Measurements from ENCODE around the gene RWDD4. TPM values are rescaled to one million over a fixed set of nuclear protein-coding genes. Genes with fewer than 3 reads are reported as not detected.

The RWDD4 gene
- total RNA-seq, 1 experiment from 2014 or later: 15.3 TPM

- intact Hi-C loops (cut with micrococcal nuclease; ENCODE audit: unreplicated experiment): no loop called here
- no TSS peak for BruUV-seq (replicated peaks)
- POLR2A ChIA-PET: no interaction called here
Measured at GRCh38 chr4:183635321-183635720, 23.7 kb downstream of the RWDD4 start.

GRCh38 chr4:183633476-183634400, 25.2 kb downstream of the RWDD4 start:
- Histone ChIP-seq H3K9me3 (no peaks in the 10 kb centered on the region), H3K27me3 (replicated peaks; ENCODE audit: control insufficient read depth, insufficient read depth, low read length) (no peaks in the 10 kb centered on the region), H3K4me3 (ENCODE audit: low read depth, low read length) (no peak overlapping the region), H3K36me3 (ENCODE audit: control insufficient read depth, insufficient read depth, low read length) (no peaks in the 10 kb centered on the region), H3K4me1 (no peaks in the 10 kb centered on the region)
- CTCF ChIA-PET: no interaction called here
- H3K4me3 Mint-ChIP-seq (ENCODE audit: unreplicated experiment): no peak overlapping the region
- no peak overlapping the region for H3K27ac Mint-ChIP-seq (ENCODE audit: unreplicated experiment)
- no TSS peak for BruUV-seq (replicated peaks)
- no peaks in the 10 kb centered on the region for H3K27me3 Mint-ChIP-seq (ENCODE audit: insufficient read depth, unreplicated experiment)
- no peaks in the 10 kb centered on the region for H3K9me3 Mint-ChIP-seq (ENCODE audit: unreplicated experiment)
- intact Hi-C loops (cut with micrococcal nuclease; ENCODE audit: unreplicated experiment): no loop called here
- TF ChIP-seq CTCF (IDR thresholded peaks at IDR 0.05; ENCODE audit: insufficient read depth in 1 of 2, low read depth in 1 of 2, low read length in 1 of 2, severe bottlenecking in 1 of 2, unreplicated experiment in 1 of 2): no peak
- H3K4me1 Mint-ChIP-seq (ENCODE audit: low read depth, unreplicated experiment): peaks cover 6% of the 10 kb centered on the region
- no peaks in the 10 kb centered on the region for H3K36me3 Mint-ChIP-seq (ENCODE audit: insufficient read depth, unreplicated experiment)
- DNase-seq: no peak
- POLR2A ChIA-PET: no interaction called here

More at GRCh38 chr4:183635321-183635720, 23.7 kb downstream of the RWDD4 start:
- Mint-ChIP-seq H3K4me3 (ENCODE audit: unreplicated experiment) (no peak overlapping the region), H3K4me1 (ENCODE audit: low read depth, unreplicated experiment) (peaks cover 6% of the 10 kb centered on the region), H3K27ac (ENCODE audit: unreplicated experiment) (no peak overlapping the region), H3K9me3 (ENCODE audit: unreplicated experiment) (no peaks in the 10 kb centered on the region), H3K27me3 (ENCODE audit: insufficient read depth, unreplicated experiment) (no peaks in the 10 kb centered on the region), H3K36me3 (ENCODE audit: insufficient read depth, unreplicated experiment) (no peaks in the 10 kb centered on the region)
- H3K27me3 ChIP-seq (replicated peaks; ENCODE audit: control insufficient read depth, insufficient read depth, low read length): no peaks in the 10 kb centered on the region
- H3K9me3 ChIP-seq: no peaks in the 10 kb centered on the region
- no peaks in the 10 kb centered on the region for H3K4me1 ChIP-seq
- H3K4me3 ChIP-seq (ENCODE audit: low read depth, low read length): no peak overlapping the region
- no peak for TF ChIP-seq CTCF (IDR thresholded peaks at IDR 0.05; ENCODE audit: insufficient read depth in 1 of 2, low read depth in 1 of 2, low read length in 1 of 2, severe bottlenecking in 1 of 2, unreplicated experiment in 1 of 2)
- no peak for DNase-seq
- CTCF ChIA-PET: no interaction called here
- H3K36me3 ChIP-seq (ENCODE audit: control insufficient read depth, insufficient read depth, low read length): no peaks in the 10 kb centered on the region

GRCh38 chr4:183632689-183633088, 26.3 kb downstream of the RWDD4 start:
- intact Hi-C loops (cut with micrococcal nuclease; ENCODE audit: unreplicated experiment): no loop called here
- TF ChIP-seq CTCF (IDR thresholded peaks at IDR 0.05; ENCODE audit: insufficient read depth in 1 of 2, low read depth in 1 of 2, low read length in 1 of 2, severe bottlenecking in 1 of 2, unreplicated experiment in 1 of 2): no peak
- no peaks in the 10 kb centered on the region for H3K4me1 ChIP-seq
- H3K4me1 Mint-ChIP-seq (ENCODE audit: low read depth, unreplicated experiment): peaks cover 6% of the 10 kb centered on the region
- ChIA-PET CTCF (no interaction called here), POLR2A (no interaction called here)
- no peaks in the 10 kb centered on the region for H3K36me3 ChIP-seq (ENCODE audit: control insufficient read depth, insufficient read depth, low read length)
- no peak overlapping the region for H3K4me3 ChIP-seq (ENCODE audit: low read depth, low read length)
- no peaks in the 10 kb centered on the region for H3K27me3 ChIP-seq (replicated peaks; ENCODE audit: control insufficient read depth, insufficient read depth, low read length)
- no peak for DNase-seq
- H3K36me3 Mint-ChIP-seq (ENCODE audit: insufficient read depth, unreplicated experiment): no peaks in the 10 kb centered on the region
- no peaks in the 10 kb centered on the region for H3K9me3 ChIP-seq
- BruUV-seq (replicated peaks): no TSS peak
- no peaks in the 10 kb centered on the region for H3K9me3 Mint-ChIP-seq (ENCODE audit: unreplicated experiment)
- H3K27ac Mint-ChIP-seq (ENCODE audit: unreplicated experiment): no peak overlapping the region
- H3K27me3 Mint-ChIP-seq (ENCODE audit: insufficient read depth, unreplicated experiment): no peaks in the 10 kb centered on the region
- H3K4me3 Mint-ChIP-seq (ENCODE audit: unreplicated experiment): no peak overlapping the region
